Measurements from ENCODE around the gene COX6A2.

DNA sequence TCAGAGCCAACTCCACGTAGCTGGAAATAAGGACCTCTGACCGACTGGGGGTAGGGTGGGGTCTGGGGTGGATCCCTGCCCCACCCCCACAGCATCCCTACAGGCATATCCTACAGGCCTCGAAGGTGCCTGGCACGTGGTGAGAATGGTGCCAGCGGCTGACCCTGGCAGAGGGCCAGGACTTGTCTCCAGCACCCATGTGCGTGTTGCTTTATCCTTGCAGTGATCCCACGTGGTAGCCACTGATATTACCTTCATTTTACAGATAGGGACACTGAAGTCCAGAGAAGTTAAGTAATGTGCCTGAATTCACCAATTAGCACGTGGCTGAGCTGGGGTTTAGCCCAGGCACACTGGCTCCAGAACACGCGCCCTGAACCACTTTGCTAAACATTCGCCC, 26.7 kb downstream of the COX6A2 start:
- TF ChIP-seq, protein P1, sequence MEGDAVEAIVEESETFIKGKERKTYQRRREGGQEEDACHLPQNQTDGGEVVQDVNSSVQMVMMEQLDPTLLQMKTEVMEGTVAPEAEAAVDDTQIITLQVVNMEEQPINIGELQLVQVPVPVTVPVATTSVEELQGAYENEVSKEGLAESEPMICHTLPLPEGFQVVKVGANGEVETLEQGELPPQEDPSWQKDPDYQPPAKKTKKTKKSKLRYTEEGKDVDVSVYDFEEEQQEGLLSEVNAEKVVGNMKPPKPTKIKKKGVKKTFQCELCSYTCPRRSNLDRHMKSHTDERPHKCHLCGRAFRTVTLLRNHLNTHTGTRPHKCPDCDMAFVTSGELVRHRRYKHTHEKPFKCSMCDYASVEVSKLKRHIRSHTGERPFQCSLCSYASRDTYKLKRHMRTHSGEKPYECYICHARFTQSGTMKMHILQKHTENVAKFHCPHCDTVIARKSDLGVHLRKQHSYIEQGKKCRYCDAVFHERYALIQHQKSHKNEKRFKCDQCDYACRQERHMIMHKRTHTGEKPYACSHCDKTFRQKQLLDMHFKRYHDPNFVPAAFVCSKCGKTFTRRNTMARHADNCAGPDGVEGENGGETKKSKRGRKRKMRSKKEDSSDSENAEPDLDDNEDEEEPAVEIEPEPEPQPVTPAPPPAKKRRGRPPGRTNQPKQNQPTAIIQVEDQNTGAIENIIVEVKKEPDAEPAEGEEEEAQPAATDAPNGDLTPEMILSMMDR (conservative IDR thresholded peaks at IDR 0.05), result no peak
- TF ChIP-seq ZFX (IDR thresholded peaks at IDR 0.05), result no peak
